ENCODE measurements around the gene CUX1. TPM values are rescaled to one million over a fixed set of nuclear protein-coding genes. Genes with fewer than 3 reads are reported as not detected.
"Not testable (repeated sequence)": the region's sequence is repeated elsewhere in the genome, so short reads cannot be mapped to it uniquely, and the experiment has no call there.

CUX1 gene
- polyA plus RNA-seq, 3 donors = 22.4 to 47.5 (median 40.9) TPM

GRCh38 chr7:101974393-101974792, 157.0 kb downstream of the CUX1 start:
- WGBS, 3 donors = 90 to 94% (median 92%) methylated on average over 6 of the region's 6 CpGs
- H3K27ac ChIP-seq (ENCODE audit: low read depth, low read length) = no peak overlapping the region

- H3K27ac ChIP-seq (ENCODE audit: low read depth, low read length) = no peak overlapping the region
- 95 to 96% (median 96%) methylated on average over 7 of the region's 7 CpGs for WGBS, 3 donors
Observed at GRCh38 chr7:101975046-101975445, 157.6 kb downstream of the CUX1 start.

- no peak overlapping the region for H3K27ac ChIP-seq (ENCODE audit: low read depth, low read length)
- WGBS, 3 donors = 81 to 94% (median 84%) methylated on average over 5 of the region's 5 CpGs
Observed at GRCh38 chr7:101976411-101976810, 159.0 kb downstream of the CUX1 start.

GRCh38 chr7:101977249-101977648, 159.8 kb downstream of the CUX1 start:
- no peak overlapping the region for H3K27ac ChIP-seq (ENCODE audit: low read depth, low read length)
- WGBS, 3 donors = 84 to 95% (median 94%) methylated on average over 4 of the region's 4 CpGs

- WGBS, 3 donors = 90 to 97% (median 90%) methylated on average over 10 of the region's 10 CpGs
- no peak overlapping the region for H3K27ac ChIP-seq (ENCODE audit: low read depth, low read length)
Observed at GRCh38 chr7:101978683-101979082, 161.3 kb downstream of the CUX1 start.

GRCh38 chr7:101983147-101983811, 165.9 kb downstream of the CUX1 start:
- 86 to 94% (median 92%) methylated on average over 4 of the region's 4 CpGs for WGBS, 3 donors
- no peak overlapping the region for H3K27ac ChIP-seq (ENCODE audit: low read depth, low read length)

GRCh38 chr7:101984133-101984879, 166.9 kb downstream of the CUX1 start:
- no peak overlapping the region for H3K27ac ChIP-seq (ENCODE audit: low read depth, low read length)
- WGBS, 3 donors = 94 to 97% (median 97%) methylated on average over 18 of the region's 18 CpGs

- H3K27ac ChIP-seq (ENCODE audit: low read depth, low read length) = no peak overlapping the region
- WGBS, 3 donors = 76 to 85% (median 76%) methylated on average over 14 of the region's 14 CpGs
Observed at GRCh38 chr7:101985057-101985902, 167.9 kb downstream of the CUX1 start.

- WGBS, 3 donors = 78 to 85% (median 82%) methylated on average over 16 of the region's 16 CpGs
- no peak overlapping the region for H3K27ac ChIP-seq (ENCODE audit: low read depth, low read length)
Observed at GRCh38 chr7:101985903-101986734, 168.7 kb downstream of the CUX1 start.

GRCh38 chr7:101987494-101987893, 170.1 kb downstream of the CUX1 start:
- WGBS, 3 donors = 91 to 92% (median 92%) methylated on average over 13 of the region's 13 CpGs
- H3K27ac ChIP-seq (ENCODE audit: low read depth, low read length) = no peak overlapping the region

- WGBS, 3 donors = 88 to 94% (median 88%) methylated on average over 10 of the region's 10 CpGs
- H3K27ac ChIP-seq (ENCODE audit: low read depth, low read length) = not testable (repeated sequence)
Observed at GRCh38 chr7:101988060-101988459, 170.6 kb downstream of the CUX1 start.

GRCh38 chr7:101988513-101988912, 171.1 kb downstream of the CUX1 start:
- no peak overlapping the region for H3K27ac ChIP-seq (ENCODE audit: low read depth, low read length)
- WGBS, 3 donors = 88 to 95% (median 94%) methylated on average over 9 of the region's 9 CpGs

- WGBS, 3 donors = 93 to 94% (median 93%) methylated on average over 20 of the region's 20 CpGs
- no peak overlapping the region for H3K27ac ChIP-seq (ENCODE audit: low read depth, low read length)
Observed at GRCh38 chr7:101989101-101989500, 171.7 kb downstream of the CUX1 start.

- WGBS, 3 donors = 66 to 87% (median 81%) methylated on average over 17 of the region's 17 CpGs
- no peak overlapping the region for H3K27ac ChIP-seq (ENCODE audit: low read depth, low read length)
Observed at GRCh38 chr7:101990811-101991418, 173.5 kb downstream of the CUX1 start.

- WGBS, 3 donors = 44 to 96% (median 93%) methylated on average over 3 of the region's 3 CpGs
- no peak overlapping the region for H3K27ac ChIP-seq (ENCODE audit: low read depth, low read length)
Observed at GRCh38 chr7:101991860-101992259, 174.4 kb downstream of the CUX1 start.

GRCh38 chr7:101993311-101993710, 175.9 kb downstream of the CUX1 start:
- no peak overlapping the region for H3K27ac ChIP-seq (ENCODE audit: low read depth, low read length)
- WGBS, 3 donors = 95 to 97% (median 96%) methylated on average over 8 of the region's 8 CpGs

- WGBS, 3 donors = 80 to 92% (median 80%) methylated on average over 5 of the region's 5 CpGs
- H3K27ac ChIP-seq (ENCODE audit: low read depth, low read length) = no peak overlapping the region
Observed at GRCh38 chr7:101995121-101995520, 177.7 kb downstream of the CUX1 start.
